ENCODE measurements around the gene LMNB1.
A peak's percentile ranks its signal among the peaks of the same experiment; 100 is the strongest.
"Not testable (repeated sequence)": the region's sequence is repeated elsewhere in the genome, so short reads cannot be mapped to it uniquely, and the experiment has no call there.

The LMNB1 gene

GRCh38 chr5:126826619-126827215, 49.8 kb downstream of the LMNB1 start:
- DNase-seq (ENCODE audit: low spot score): no peak

GRCh38 chr5:126829098-126829497, 52.2 kb downstream of the LMNB1 start:
- DNase-seq (ENCODE audit: low spot score): no peak

- DNase-seq (ENCODE audit: low spot score): no peak
Observed at GRCh38 chr5:126830061-126830460, 53.1 kb downstream of the LMNB1 start.

GRCh38 chr5:126831156-126831555, 54.2 kb downstream of the LMNB1 start:
- DNase-seq (ENCODE audit: low spot score): no peak

GRCh38 chr5:126836778-126837177, 59.8 kb downstream of the LMNB1 start:
- no peak for DNase-seq (ENCODE audit: low spot score)

GRCh38 chr5:126837242-126837641, 60.3 kb downstream of the LMNB1 start:
- DNase-seq (ENCODE audit: low spot score): no peak

- DNase-seq (ENCODE audit: low spot score): no peak
Observed at GRCh38 chr5:126837906-126838539, 61.1 kb downstream of the LMNB1 start.

- not testable (repeated sequence) for DNase-seq (ENCODE audit: low spot score)
Observed at GRCh38 chr5:126839407-126839806, 62.5 kb downstream of the LMNB1 start.

- not testable (repeated sequence) for DNase-seq (ENCODE audit: low spot score)
Observed at GRCh38 chr5:126843375-126843774, 66.4 kb downstream of the LMNB1 start.

- DNase-seq (ENCODE audit: low spot score): not testable (repeated sequence)
Observed at GRCh38 chr5:126845470-126846070, 68.6 kb downstream of the LMNB1 start.

- no peak for DNase-seq (ENCODE audit: low spot score)
Observed at GRCh38 chr5:126846344-126846743, 69.4 kb downstream of the LMNB1 start.

- no peak for DNase-seq (ENCODE audit: low spot score)
Observed at GRCh38 chr5:126846744-126847455, 70.0 kb downstream of the LMNB1 start.

- no peak for DNase-seq (ENCODE audit: low spot score)
Observed at GRCh38 chr5:126847456-126847820, 70.5 kb downstream of the LMNB1 start.

- no peak for DNase-seq (ENCODE audit: low spot score)
Observed at GRCh38 chr5:126847826-126848251, 70.9 kb downstream of the LMNB1 start.

GRCh38 chr5:126848253-126848652, 71.3 kb downstream of the LMNB1 start:
- no peak for DNase-seq (ENCODE audit: low spot score)

GRCh38 chr5:126849101-126849678, 72.3 kb downstream of the LMNB1 start:
- DNase-seq (ENCODE audit: low spot score): no peak

- DNase-seq (ENCODE audit: low spot score): no peak
Observed at GRCh38 chr5:126851501-126852011, 74.6 kb downstream of the LMNB1 start.

- peak; percentile 73 for DNase-seq (ENCODE audit: low spot score)
Observed at GRCh38 chr5:126852091-126852571, 75.2 kb downstream of the LMNB1 start.

GRCh38 chr5:126852841-126853271, 75.9 kb downstream of the LMNB1 start:
- no peak for DNase-seq (ENCODE audit: low spot score)

- not testable (repeated sequence) for DNase-seq (ENCODE audit: low spot score)
Observed at GRCh38 chr5:126853541-126854307, 76.8 kb downstream of the LMNB1 start.

- DNase-seq (ENCODE audit: low spot score): no peak
Observed at GRCh38 chr5:126854526-126855110, 77.7 kb downstream of the LMNB1 start.

Data from kidney capillary endothelial cell (primary cell).